Liver (tissue), 9 donors: Measurements from ENCODE around the gene STOX2. TPM values are rescaled to one million over a fixed set of nuclear protein-coding genes. Genes with fewer than 3 reads are reported as not detected.

Experiments used
- DNase-seq: peaks from one replicate; pipeline ENCODE4 v3.0.0-alpha.2; 2017; ENCODE audit warnings: low spot score
- H3K27ac ChIP-seq, 2 donors: one replicate each; pipeline ENCODE4 v1.7.0; 2013; ENCODE audit warnings: inconsistent platforms in 2 of 2, low read length in 2 of 2, control low read depth in 1 of 2, low read depth in 1 of 2, mild to moderate bottlenecking in 1 of 2
- H3K27me3 ChIP-seq, 4 donors: one replicate each; pipeline versions ENCODE4 v1.6.1 to v1.7.0; 2013; ENCODE audit warnings: low read length in 3 of 4, inconsistent platforms in 1 of 4, mild to moderate bottlenecking in 1 of 4, moderate library complexity in 1 of 4; ENCODE audit not compliant: control insufficient read depth in 4 of 4, insufficient read depth in 4 of 4
- H3K36me3 ChIP-seq, 4 donors: one replicate each; pipeline versions ENCODE4 v1.6.1 to v1.7.0; 2013; ENCODE audit warnings: low read length in 3 of 4, mild to moderate bottlenecking in 3 of 4, low read depth in 1 of 4, moderate library complexity in 1 of 4; ENCODE audit not compliant: control insufficient read depth in 4 of 4, insufficient read depth in 3 of 4
- H3K4me1 ChIP-seq, 4 donors: one replicate each; pipeline versions ENCODE4 v1.6.1 to v1.7.0; 2013; ENCODE audit warnings: low read length in 3 of 4, mild to moderate bottlenecking in 3 of 4, moderate library complexity in 1 of 4; ENCODE audit not compliant: control insufficient read depth in 4 of 4, insufficient read depth in 4 of 4
- H3K4me3 ChIP-seq, 3 donors: one replicate each; pipeline versions ENCODE4 v1.6.1 to v1.7.0; 2013; ENCODE audit warnings: low read length in 3 of 3, control low read depth in 1 of 3, low read depth in 1 of 3, mild to moderate bottlenecking in 1 of 3
- H3K9ac ChIP-seq, 2 donors: one replicate each; pipeline ENCODE4 v1.7.0; 2013; ENCODE audit warnings: low read length in 2 of 2, mild to moderate bottlenecking in 2 of 2, moderate library complexity in 2 of 2, control low read depth in 1 of 2, low read depth in 1 of 2
- H3K9me3 ChIP-seq, 4 donors: one replicate each; pipeline versions ENCODE4 v1.6.1 to v1.7.0; 2013; ENCODE audit warnings: low read length in 3 of 4; ENCODE audit not compliant: control insufficient read depth in 4 of 4
- EGR1 ChIP-seq, 2 donors: IDR thresholded peaks; 2 replicates each; pipeline ENCODE4 v1.6.1; 2016 to 2018; ENCODE audit warnings: antibody characterized with exemption in 2 of 2, low read depth in 2 of 2
- FOXA1 ChIP-seq: IDR thresholded peaks from 2 replicates; pipeline ENCODE4 v1.6.1; 2016; ENCODE audit warnings: antibody characterized with exemption
- FOXA2 ChIP-seq: IDR thresholded peaks from 2 replicates; pipeline ENCODE4 v1.6.1; 2016; ENCODE audit warnings: antibody characterized with exemption
- GABPA ChIP-seq, 2 donors: IDR thresholded peaks in 1 of 2; conservative IDR thresholded peaks in 1 of 2; 2 replicates each; pipeline ENCODE4 v1.6.1; 2016; ENCODE audit warnings: antibody characterized with exemption in 2 of 2, mild to moderate bottlenecking in 1 of 2, moderate library complexity in 1 of 2
- JUND ChIP-seq, 2 donors: IDR thresholded peaks; 2 replicates each; pipeline ENCODE4 v1.6.1; 2016; ENCODE audit warnings: antibody characterized with exemption in 2 of 2
- NR2F2 ChIP-seq: IDR thresholded peaks from 2 replicates; pipeline ENCODE4 v1.6.1; 2016; ENCODE audit warnings: antibody characterized with exemption
- RXRA ChIP-seq, 2 donors: IDR thresholded peaks; 2 replicates each; pipeline ENCODE4 v1.6.1; 2017 to 2018; ENCODE audit warnings: antibody characterized with exemption in 2 of 2, mild to moderate bottlenecking in 1 of 2
- SP1 ChIP-seq: IDR thresholded peaks from 2 replicates; pipeline ENCODE4 v1.6.1; 2018; ENCODE audit warnings: antibody characterized with exemption, mild to moderate bottlenecking
- YY1 ChIP-seq: IDR thresholded peaks from 2 replicates; pipeline ENCODE4 v1.6.1; 2016; ENCODE audit warnings: antibody characterized with exemption, mild to moderate bottlenecking
- WGBS: extraction: QIAGEN DNeasy Blood & Tissue Kit; methylation state at CpG from one replicate; pipeline ENCODE4 v1.1.7; 2013; 5-methylcytosine and 5-hydroxymethylcytosine counted together
- polyA plus RNA-seq, 2 donors: library from polyadenylated mRNA; stranded (reverse) in 1 of 2; unstranded in 1 of 2; fragments of 200-250 nt in 1 of 2; fragments of >200 nt in 1 of 2; fragmentation: Nextera tagmentation in 1 of 2; extraction: Ambion mirVana in 1 of 2; gene quantifications; one replicate each; pipeline versions ENCODE4 v1.2.1 to v1.2.3, GENCODE V29; 2013 to 2015
- total RNA-seq, 2 donors: library from RNA; depleted of rRNA; stranded (reverse); fragments of >200 nt; gene quantifications; one replicate each; pipeline ENCODE4 v1.2.3, GENCODE V29; 2014
- TF ChIP-seq, protein P1 (sequence below): IDR thresholded peaks from 2 replicates; pipeline ENCODE4 v1.6.1; 2016; ENCODE audit warnings: antibody characterized with exemption
- TF ChIP-seq, protein P2 (sequence below): IDR thresholded peaks from 2 replicates; pipeline ENCODE4 v1.6.1; 2016; ENCODE audit warnings: antibody characterized with exemption
- TF ChIP-seq, protein P3 (sequence below): IDR thresholded peaks from 2 replicates; pipeline ENCODE4 v1.6.1; 2016; ENCODE audit warnings: antibody characterized with exemption
- TF ChIP-seq, protein P4 (sequence below): fragments of 150-350 bp; IDR thresholded peaks from 2 replicates; pipeline ENCODE4 v1.5.1; 2017; ENCODE audit warnings: improper control_type of control experiment, low read depth, low read length; ENCODE audit not compliant: missing input control
- TF ChIP-seq, protein P5 (sequence below): IDR thresholded peaks from 2 replicates; pipeline ENCODE4 v1.6.1; 2016; ENCODE audit warnings: antibody characterized with exemption, mild to moderate bottlenecking
- donor health status: healthy.
- donor health status: healthy.
- donor health status: healthy.
- donor health status: healthy.
- donor health status: healthy.

STOX2 gene
- total and polyA plus RNA-seq, 4 donors: 1.4 to 12.6 (median 1.6) TPM

DNA sequence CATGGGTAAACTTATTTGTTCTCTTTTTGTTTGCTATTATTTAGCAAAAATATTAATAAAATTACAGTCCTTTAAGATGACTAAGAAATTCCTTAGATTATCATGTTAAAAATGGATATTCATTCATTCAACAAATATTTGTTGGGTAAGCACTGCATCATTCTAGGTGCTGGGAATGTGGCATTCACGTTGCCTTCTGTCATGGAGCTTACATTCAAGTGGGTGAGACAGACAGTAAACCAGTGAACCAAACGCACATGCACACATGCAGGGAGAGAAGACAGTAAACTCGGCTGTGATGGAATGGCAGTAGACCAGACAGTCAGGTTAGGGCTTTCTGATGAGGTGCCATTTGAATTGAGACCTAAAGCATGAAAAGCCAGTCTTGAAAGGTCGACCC, 91.8 kb downstream of the STOX2 start:
- H3K9me3 ChIP-seq: no peaks in the 10 kb centered on the region
- no peak overlapping the region for H3K9ac ChIP-seq
- no peaks in the 10 kb centered on the region for H3K27me3 ChIP-seq
- no peak for DNase-seq
- no peak overlapping the region for H3K4me3 ChIP-seq
- no peaks in the 10 kb centered on the region for H3K36me3 ChIP-seq
- TF ChIP-seq, protein P1, sequence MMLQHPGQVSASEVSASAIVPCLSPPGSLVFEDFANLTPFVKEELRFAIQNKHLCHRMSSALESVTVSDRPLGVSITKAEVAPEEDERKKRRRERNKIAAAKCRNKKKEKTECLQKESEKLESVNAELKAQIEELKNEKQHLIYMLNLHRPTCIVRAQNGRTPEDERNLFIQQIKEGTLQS: no peak
- TF ChIP-seq GABPA (IDR thresholded peaks at IDR 0.05 in 1 of 2, conservative IDR thresholded peaks at IDR 0.05 in 1 of 2): no peak
- TF ChIP-seq, protein P2, sequence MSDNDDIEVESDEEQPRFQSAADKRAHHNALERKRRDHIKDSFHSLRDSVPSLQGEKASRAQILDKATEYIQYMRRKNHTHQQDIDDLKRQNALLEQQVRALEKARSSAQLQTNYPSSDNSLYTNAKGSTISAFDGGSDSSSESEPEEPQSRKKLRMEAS: no peak
- TF ChIP-seq YY1: no peak
- no peaks in the 10 kb centered on the region for H3K4me1 ChIP-seq
- 88% methylated on average over 4 of the region's 4 CpGs for WGBS
- H3K27ac ChIP-seq: no peak overlapping the region

DNA sequence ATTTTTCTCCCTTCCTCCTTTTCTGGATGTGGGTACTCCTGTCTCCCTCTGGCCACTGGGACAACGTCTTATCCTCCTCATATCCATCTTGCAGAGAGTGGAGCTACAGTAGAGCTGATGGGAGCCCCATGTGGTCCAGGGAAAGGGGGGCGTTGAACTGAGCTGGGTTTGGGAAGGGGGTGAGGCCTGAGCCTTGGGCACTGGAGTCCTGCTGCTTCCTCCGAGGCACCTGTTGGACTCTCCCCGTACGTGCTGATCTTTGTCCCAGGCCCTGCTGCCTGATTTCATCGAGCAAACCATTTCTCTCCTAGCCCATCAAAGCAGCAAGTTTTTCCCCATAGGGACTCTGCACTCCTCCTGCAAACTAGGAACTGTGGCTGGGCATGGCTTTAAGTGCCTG, 94.3 kb downstream of the STOX2 start:
- no peak overlapping the region for H3K9ac ChIP-seq
- no peaks in the 10 kb centered on the region for H3K27me3 ChIP-seq
- H3K27ac ChIP-seq: no peak overlapping the region
- H3K4me1 ChIP-seq: no peaks in the 10 kb centered on the region
- WGBS: 95% methylated on average over 6 of the region's 6 CpGs
- no peak for DNase-seq
- no peak overlapping the region for H3K4me3 ChIP-seq
- no peaks in the 10 kb centered on the region for H3K9me3 ChIP-seq
- H3K36me3 ChIP-seq: peaks cover 0 to 6% (median under 1%) of the 10 kb centered on the region in 4 donors
- TF ChIP-seq FOXA1: no peak
- TF ChIP-seq, protein P3, sequence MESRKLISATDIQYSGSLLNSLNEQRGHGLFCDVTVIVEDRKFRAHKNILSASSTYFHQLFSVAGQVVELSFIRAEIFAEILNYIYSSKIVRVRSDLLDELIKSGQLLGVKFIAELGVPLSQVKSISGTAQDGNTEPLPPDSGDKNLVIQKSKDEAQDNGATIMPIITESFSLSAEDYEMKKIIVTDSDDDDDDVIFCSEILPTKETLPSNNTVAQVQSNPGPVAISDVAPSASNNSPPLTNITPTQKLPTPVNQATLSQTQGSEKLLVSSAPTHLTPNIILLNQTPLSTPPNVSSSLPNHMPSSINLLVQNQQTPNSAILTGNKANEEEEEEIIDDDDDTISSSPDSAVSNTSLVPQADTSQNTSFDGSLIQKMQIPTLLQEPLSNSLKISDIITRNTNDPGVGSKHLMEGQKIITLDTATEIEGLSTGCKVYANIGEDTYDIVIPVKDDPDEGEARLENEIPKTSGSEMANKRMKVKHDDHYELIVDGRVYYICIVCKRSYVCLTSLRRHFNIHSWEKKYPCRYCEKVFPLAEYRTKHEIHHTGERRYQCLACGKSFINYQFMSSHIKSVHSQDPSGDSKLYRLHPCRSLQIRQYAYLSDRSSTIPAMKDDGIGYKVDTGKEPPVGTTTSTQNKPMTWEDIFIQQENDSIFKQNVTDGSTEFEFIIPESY: no peak
- TF ChIP-seq, protein P1: no peak
- no peak for TF ChIP-seq NR2F2
- TF ChIP-seq YY1: no peak
- TF ChIP-seq, protein P4, sequence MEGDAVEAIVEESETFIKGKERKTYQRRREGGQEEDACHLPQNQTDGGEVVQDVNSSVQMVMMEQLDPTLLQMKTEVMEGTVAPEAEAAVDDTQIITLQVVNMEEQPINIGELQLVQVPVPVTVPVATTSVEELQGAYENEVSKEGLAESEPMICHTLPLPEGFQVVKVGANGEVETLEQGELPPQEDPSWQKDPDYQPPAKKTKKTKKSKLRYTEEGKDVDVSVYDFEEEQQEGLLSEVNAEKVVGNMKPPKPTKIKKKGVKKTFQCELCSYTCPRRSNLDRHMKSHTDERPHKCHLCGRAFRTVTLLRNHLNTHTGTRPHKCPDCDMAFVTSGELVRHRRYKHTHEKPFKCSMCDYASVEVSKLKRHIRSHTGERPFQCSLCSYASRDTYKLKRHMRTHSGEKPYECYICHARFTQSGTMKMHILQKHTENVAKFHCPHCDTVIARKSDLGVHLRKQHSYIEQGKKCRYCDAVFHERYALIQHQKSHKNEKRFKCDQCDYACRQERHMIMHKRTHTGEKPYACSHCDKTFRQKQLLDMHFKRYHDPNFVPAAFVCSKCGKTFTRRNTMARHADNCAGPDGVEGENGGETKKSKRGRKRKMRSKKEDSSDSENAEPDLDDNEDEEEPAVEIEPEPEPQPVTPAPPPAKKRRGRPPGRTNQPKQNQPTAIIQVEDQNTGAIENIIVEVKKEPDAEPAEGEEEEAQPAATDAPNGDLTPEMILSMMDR: no peak
- no peak for TF ChIP-seq SP1

DNA sequence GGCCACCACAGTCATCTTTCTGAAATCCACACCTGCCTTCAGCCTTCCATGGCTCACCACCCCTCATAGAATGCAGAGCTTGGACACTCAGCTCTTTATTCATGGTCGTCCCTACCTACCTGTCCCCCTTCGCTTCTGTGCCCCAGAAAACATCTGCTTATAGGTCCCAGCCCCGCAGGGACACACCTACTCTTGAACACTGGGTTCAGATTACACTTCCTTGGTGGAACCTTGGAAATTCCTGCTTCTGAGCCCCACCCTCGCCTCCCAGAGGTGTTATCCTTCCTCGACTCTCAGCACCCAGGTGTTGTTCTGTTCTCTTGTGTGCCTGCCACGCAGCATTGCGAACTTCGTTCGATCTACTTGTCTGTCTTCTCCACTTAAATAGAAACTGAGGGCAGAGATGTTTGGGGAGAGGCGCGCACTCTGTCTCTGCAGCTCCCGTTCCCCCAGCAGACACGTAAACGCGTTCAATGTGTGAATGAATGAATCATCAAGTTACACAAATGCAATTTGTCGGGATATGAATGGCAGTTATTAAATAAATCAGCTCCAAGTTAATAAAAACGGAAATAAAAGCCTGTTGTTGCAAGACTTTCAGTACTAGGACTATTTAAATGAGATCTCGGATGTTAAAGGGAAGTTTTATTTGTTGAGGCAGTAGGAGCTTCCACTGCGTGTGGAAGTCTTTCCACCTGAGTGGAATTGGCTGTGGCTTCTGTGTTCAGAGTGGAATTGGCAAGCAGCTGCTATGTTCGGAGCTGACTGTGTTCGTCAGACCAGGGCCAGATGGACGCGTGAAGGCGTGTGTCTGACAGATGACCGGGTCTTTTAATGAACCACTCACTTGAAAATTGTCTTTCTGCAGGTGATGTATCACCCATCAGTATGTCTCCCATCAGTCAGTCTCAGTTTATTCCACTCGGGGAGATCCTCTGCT, 95.6 kb downstream of the STOX2 start:
- 94% methylated on average over 26 of the region's 26 CpGs for WGBS
- no peaks in the 10 kb centered on the region for H3K27me3 ChIP-seq
- DNase-seq: no peak
- peaks cover 0 to 6% (median under 1%) of the 10 kb centered on the region in 4 donors for H3K36me3 ChIP-seq
- no peak overlapping the region for H3K9ac ChIP-seq
- no peak overlapping the region for H3K4me3 ChIP-seq
- H3K27ac ChIP-seq: no peak overlapping the region
- H3K9me3 ChIP-seq: no peaks in the 10 kb centered on the region
- no peaks in the 10 kb centered on the region for H3K4me1 ChIP-seq
- no peak for TF ChIP-seq FOXA2
- no peak for TF ChIP-seq FOXA1
- TF ChIP-seq, protein P2: no peak
- no peak for TF ChIP-seq JUND (IDR thresholded peaks at IDR 0.05)
- no peak for TF ChIP-seq RXRA (IDR thresholded peaks at IDR 0.05)
- no peak for TF ChIP-seq SP1
- TF ChIP-seq, protein P5, sequence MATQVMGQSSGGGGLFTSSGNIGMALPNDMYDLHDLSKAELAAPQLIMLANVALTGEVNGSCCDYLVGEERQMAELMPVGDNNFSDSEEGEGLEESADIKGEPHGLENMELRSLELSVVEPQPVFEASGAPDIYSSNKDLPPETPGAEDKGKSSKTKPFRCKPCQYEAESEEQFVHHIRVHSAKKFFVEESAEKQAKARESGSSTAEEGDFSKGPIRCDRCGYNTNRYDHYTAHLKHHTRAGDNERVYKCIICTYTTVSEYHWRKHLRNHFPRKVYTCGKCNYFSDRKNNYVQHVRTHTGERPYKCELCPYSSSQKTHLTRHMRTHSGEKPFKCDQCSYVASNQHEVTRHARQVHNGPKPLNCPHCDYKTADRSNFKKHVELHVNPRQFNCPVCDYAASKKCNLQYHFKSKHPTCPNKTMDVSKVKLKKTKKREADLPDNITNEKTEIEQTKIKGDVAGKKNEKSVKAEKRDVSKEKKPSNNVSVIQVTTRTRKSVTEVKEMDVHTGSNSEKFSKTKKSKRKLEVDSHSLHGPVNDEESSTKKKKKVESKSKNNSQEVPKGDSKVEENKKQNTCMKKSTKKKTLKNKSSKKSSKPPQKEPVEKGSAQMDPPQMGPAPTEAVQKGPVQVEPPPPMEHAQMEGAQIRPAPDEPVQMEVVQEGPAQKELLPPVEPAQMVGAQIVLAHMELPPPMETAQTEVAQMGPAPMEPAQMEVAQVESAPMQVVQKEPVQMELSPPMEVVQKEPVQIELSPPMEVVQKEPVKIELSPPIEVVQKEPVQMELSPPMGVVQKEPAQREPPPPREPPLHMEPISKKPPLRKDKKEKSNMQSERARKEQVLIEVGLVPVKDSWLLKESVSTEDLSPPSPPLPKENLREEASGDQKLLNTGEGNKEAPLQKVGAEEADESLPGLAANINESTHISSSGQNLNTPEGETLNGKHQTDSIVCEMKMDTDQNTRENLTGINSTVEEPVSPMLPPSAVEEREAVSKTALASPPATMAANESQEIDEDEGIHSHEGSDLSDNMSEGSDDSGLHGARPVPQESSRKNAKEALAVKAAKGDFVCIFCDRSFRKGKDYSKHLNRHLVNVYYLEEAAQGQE: no peak
- TF ChIP-seq GABPA (IDR thresholded peaks at IDR 0.05 in 1 of 2, conservative IDR thresholded peaks at IDR 0.05 in 1 of 2): no peak
- TF ChIP-seq EGR1 (IDR thresholded peaks at IDR 0.05; ENCODE audit: low read depth in 2 of 2): no peak
- TF ChIP-seq, protein P1: no peak
